IPS-NIHi11 (cell line): ENCODE measurements around the gene TRERF1.
"Not testable (repeated sequence)": the region's sequence is repeated elsewhere in the genome, so short reads cannot be mapped to it uniquely, and the experiment has no call there.

Experiments
- DNase-seq: peaks from one replicate; pipeline ENCODE4 v3.0.0; 2012; ENCODE audit warnings: mixed read lengths, low spot score

TRERF1 gene

DNA sequence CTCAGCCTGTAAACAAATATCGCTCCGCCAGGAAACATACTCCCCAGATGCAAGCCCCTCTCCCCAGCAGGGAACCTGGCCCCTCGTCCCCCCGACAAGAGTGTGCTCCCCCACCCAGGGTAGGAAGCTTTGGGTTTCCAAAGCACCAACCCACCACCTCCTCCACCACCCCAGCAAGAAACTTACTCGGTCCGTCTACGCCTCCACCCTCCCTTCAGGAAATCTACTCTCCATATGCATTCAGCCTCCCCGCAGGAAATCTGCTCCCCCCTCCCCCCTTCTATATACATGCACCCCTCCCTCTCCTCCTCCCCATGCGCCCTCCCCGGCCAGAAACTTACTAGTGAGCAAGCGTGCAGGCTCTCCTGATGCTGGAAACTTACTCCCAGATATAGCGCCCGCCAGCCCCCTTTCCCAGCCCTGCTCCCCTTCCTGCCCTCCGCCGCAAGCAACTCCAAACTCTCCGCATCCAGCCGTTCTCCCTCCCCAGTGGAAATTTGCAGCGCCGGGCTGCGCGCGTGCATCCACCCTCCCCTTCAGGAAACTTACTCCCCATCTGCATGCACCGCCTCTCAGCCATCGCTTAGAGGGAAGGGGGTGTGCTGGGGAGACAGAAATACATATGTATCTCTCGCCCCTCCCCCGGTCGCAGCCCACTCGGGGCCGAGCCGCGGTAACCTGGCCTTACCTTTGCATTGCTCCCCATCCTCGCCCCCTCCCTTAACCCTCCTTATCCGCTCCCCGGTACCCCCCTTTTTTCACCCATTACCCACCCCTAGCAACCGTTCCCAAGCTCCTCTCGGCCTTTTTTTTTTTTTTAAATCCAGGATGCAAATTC, at the start of gene TRERF1:
Gene TRERF1, minus strand, starts transcription at position 594 of the 838 bp plus-strand sequence. CDS start 182,336 bp downstream, outside the sequence.
- DNase-seq = peak; percentile 71

DNA sequence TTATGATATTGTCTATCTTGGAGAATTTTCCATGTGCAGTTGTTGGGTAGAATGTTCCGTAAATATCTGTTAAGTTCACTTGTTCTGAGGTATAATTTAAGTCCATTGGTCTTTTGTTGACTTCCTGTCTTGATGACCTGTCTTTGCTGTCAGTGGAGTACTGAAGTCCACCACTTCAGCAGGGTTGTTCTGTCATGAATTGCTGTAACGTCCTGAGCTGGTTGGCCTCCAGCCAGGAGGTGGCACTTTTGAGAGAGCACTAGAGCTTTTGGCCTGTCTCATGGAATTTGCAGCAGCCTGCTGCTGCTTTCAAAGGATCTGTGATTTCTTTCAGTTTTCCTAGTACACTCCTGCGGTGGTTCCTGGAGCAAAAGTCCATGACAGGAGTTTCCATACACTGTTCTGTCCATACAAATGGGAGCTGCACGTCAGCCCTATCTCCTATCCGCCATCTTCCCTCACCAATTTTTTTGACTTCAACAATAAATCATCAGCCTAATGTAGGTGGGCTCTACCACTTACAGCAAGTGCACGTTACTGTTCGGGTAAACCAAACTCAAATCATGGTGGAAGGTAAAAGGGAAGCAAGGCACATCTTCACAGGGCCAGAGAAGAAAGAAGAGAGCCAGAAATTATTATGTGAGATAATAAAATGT, 46.9 kb upstream of the TRERF1 start:
- no peak for DNase-seq

DNA sequence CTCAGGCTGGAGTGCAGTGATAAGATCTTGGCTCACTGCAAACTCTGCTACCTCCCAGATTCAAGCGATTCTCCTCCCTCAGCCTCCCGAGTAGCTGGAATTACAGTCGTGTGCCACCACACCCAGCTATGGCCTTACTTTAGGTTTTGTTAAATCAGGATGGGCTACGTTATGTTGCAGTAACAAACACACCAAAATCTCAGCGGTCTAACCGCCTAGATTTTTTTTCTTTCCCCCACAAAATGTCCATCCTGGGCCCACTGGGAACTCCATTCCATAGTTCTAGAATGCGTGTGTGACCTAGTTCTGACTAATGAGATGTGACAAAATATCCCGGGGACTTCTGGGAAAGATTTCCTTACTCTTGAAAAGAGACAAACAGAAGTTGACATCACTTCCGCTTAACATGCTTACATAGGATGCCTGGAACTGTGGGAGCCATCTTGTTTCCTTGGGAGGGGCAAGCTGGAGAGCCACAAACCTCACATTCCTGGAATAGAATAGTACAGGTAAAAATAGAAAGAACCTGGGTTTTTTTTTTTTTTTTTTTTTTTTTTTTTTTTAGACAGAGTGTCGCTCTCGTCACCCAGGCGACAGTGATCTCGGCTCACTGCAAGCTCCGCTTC, 42.3 kb upstream of the TRERF1 start:
- DNase-seq = no peak

GRCh38 chr6:42488129-42488528, 36.4 kb upstream of the TRERF1 start:
- DNase-seq = no peak

- no peak for DNase-seq
Observed at GRCh38 chr6:42484261-42484660, 32.5 kb upstream of the TRERF1 start.

GRCh38 chr6:42482174-42482573, 30.4 kb upstream of the TRERF1 start:
- DNase-seq = no peak

- DNase-seq = no peak
Observed at GRCh38 chr6:42471714-42472113, 20.0 kb upstream of the TRERF1 start.

DNA sequence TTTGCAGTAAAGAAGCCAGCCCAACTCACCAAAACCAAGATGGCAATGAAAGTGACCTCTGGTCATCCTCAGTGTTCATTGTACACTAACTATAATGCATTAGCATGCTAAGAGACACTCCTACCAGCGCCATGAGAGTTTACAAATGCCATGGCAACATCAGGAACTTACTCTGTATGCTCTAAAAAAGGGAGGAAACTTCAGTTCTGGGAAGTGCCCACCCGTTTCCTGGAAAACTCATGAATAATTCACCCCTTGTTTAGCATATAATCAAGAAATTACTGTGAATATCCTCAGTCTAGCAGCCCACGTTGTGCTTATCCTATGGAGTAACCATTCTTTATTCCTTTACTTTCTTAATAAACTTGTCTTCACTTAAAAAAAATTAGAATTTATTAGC, 19.4 kb upstream of the TRERF1 start:
- DNase-seq = no peak

- DNase-seq = no peak
Observed at GRCh38 chr6:42468273-42468672, 16.5 kb upstream of the TRERF1 start.

- no peak for DNase-seq
Observed at GRCh38 chr6:42467651-42468050, 15.9 kb upstream of the TRERF1 start.

GRCh38 chr6:42466470-42466869, 14.7 kb upstream of the TRERF1 start:
- not testable (repeated sequence) for DNase-seq

- no peak for DNase-seq
Observed at GRCh38 chr6:42462474-42462972, 10.8 kb upstream of the TRERF1 start.

- no peak for DNase-seq
Observed at GRCh38 chr6:42460883-42461282, 9.2 kb upstream of the TRERF1 start.

GRCh38 chr6:42459888-42460287, 8.2 kb upstream of the TRERF1 start:
- DNase-seq = no peak

DNA sequence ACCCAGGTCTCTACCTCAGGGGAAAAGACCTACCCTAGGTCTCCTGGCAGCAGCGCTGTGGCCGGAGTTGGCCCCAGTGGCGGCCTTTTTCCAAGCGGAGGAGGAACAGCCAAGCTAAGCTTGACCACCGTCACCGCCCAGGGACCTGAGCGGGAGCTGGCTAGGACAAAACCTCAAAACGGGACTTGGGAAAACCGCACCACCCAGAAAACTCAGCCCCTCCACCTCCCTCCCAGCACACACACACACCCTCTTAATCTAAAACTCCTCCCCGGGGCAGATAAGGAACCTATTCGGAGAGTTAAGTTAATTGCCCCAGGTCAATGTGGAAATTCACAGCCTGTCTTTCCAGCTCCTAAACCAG, 2.7 kb upstream of the TRERF1 start:
- DNase-seq = no peak

DNA sequence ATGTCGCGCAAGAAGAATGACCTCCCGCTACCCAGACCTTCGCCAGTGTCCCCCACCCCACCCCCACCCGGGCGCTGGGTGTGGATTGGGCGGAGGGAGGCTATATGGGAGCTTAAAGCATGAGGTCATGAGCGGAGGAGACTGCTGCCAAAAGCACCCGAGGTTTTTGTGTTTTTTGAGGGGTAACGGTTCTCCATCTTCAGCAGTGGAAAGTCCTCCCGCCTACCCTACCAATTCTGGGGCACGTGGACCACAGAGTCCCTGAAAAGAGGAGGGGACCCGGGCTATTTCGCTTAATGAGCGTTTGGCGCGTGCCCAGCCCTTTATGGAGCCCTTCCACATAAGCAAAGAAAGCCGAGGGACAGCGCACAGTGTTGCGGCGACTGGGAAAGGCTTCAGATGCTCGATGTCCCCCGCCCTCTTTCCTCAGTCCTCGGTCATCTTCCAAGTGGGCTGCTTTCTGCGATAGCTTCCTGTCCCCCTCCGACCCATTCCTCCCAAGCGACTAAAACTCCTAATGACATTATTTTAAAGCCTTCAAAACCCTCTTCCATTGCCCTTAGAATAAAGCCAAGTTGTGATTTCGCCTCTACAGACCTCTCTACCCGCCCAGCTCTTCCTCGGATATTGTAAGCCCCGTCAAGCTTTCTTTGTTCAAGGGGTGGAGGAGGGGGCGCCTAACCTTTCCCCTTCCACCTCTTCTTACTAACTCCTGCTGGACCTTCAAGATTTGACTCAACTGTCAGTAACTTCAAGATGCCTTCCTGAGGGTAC, 2.1 kb upstream of the TRERF1 start:
- DNase-seq = no peak

DNA sequence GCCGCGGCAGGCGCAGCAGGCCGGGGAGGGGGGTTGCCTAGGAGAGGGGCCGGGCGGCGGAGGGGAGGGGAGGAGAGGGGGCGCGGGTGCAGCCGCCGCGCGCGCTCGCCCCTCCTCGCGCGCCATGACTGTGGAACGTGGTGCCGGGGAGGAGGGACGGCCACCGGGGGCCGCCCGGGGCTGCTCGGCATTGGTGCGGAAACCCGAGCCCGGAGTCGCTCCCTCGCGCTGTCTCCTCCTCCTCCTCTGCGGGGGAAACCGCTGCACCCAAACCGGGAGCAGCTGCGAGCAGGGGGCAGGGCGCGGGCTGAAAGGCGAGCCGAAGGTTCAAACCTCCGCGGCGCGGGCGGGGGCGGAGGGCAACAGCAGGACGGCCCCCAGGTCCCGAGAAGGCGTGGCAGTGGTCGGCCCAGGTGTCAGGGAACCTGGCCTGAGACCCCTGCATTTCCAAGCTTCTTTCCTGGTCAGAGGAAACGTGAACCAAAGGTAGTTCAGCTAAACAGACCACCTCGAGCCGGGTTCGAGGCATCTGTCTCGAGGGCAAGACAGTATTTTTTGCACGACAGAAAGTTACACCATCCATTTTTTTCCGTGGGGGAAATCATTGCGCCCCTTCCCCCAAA, 1.4 kb upstream of the TRERF1 start:
- DNase-seq = peak; percentile 92

DNA sequence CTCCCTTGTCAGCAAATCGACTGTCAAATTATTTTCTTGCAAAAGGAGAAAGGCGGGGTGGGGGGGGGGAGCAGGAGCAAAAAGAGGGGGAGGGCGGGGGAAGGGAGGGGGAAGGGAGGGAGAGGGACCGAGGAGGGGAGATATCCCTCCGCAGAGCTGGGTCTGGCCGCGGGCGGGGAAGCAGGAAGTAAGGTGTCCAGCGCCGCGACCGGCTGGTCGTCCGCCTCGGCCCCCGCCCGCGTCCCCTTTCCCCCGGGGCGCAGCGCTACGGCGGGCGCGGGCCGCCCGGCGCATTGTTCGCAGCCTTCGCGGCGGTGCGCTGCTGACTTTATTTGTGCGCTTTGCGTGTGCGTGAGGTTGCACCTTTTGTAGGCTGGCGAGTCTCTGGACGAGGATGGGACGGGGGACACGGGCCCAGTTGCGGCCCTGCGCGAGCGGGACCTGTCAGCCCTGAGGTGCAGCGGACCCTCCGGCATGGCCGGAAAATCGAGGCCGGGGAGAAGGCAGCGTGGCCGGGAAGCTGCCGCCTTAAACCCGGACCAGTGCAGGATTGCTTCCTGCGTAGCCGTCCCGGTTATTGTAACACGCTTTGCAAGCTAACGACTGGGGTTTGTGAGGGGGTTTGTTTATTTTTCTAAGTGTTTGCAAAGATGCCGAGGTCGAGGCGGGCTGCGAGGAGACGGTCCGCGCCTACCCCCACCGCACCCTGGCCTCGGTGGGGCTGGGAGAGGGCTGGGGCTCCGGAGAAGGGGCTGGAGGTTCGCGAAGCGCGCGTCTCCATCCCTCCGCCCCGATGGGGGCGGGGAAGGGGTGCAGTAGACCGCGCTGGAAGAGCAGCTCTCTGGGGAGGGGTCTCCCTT, 675 bp upstream of the TRERF1 start:
- DNase-seq = peak; percentile 75

- DNase-seq = no peak
Observed at GRCh38 chr6:42450477-42451332, 1.0 kb downstream of the TRERF1 start.
